ENCODE data around the gene CXCL14. TPM values are rescaled to one million over a fixed set of nuclear protein-coding genes. Genes with fewer than 3 reads are reported as not detected.

CXCL14 gene
- total and polyA plus RNA-seq, 2 donors from 2014 or later, result 104 to 414 TPM

- no peaks in the 10 kb centered on the region for H3K36me3 ChIP-seq (ENCODE audit: control insufficient read depth in 2 of 3, insufficient read depth in 3 of 3, low read length in 3 of 3)
- no peak overlapping the region for H3K27ac ChIP-seq (ENCODE audit: low read depth in 2 of 2, low read length in 2 of 2)
- no peak overlapping the region for H3K9ac ChIP-seq (ENCODE audit: low read length in 3 of 3)
- FAIRE-seq (peak; percentile 52), DNase-seq (peak in 4 of 5 donors; percentile 81 to 86 (median 83))
- H3K4me3 ChIP-seq (ENCODE audit: low read length in 3 of 3), result no peak overlapping the region
- peaks cover 30% of the 10 kb centered on the region for H3K27me3 ChIP-seq (ENCODE audit: control insufficient read depth, insufficient read depth, low read length)
- TF ChIP-seq CTCF (IDR thresholded peaks at IDR 0.05; ENCODE audit: borderline replicate concordance, extremely low read depth, insufficient read depth), result peak; percentile 85
- intact Hi-C loops (cut with DNase I), result loop anchor here (10.0 kb wide), 2 partner anchors 87 to 273 kb away; no protein-coding TSS in a partner anchor
- no peaks in the 10 kb centered on the region for H3K4me1 ChIP-seq (ENCODE audit: control insufficient read depth in 2 of 3, insufficient read depth in 2 of 3, low read depth in 1 of 3, low read length in 3 of 3)
- H3K9me3 ChIP-seq (ENCODE audit: control insufficient read depth in 2 of 3, insufficient read depth in 1 of 3, low read length in 3 of 3), result no peaks in the 10 kb centered on the region
These were observed 27.0 kb downstream of the CXCL14 start for GRCh38 chr5:135551593-135552447.

- no peak for DNase-seq
- no peaks in the 10 kb centered on the region for H3K36me3 ChIP-seq (ENCODE audit: control insufficient read depth in 2 of 3, insufficient read depth in 3 of 3, low read length in 3 of 3)
- H3K27ac ChIP-seq (ENCODE audit: low read depth in 2 of 2, low read length in 2 of 2), result no peak overlapping the region
- peaks cover 52% of the 10 kb centered on the region for H3K27me3 ChIP-seq (ENCODE audit: control insufficient read depth, insufficient read depth, low read length)
- no peak overlapping the region for H3K9ac ChIP-seq (ENCODE audit: low read length in 3 of 3)
- FAIRE-seq, result no peak
- no peaks in the 10 kb centered on the region for H3K9me3 ChIP-seq (ENCODE audit: control insufficient read depth in 2 of 3, insufficient read depth in 1 of 3, low read length in 3 of 3)
- intact Hi-C loops (cut with DNase I), result no loop called here
- no peaks in the 10 kb centered on the region for H3K4me1 ChIP-seq (ENCODE audit: control insufficient read depth in 2 of 3, insufficient read depth in 2 of 3, low read depth in 1 of 3, low read length in 3 of 3)
- no peak for TF ChIP-seq CTCF (IDR thresholded peaks at IDR 0.05; ENCODE audit: borderline replicate concordance, extremely low read depth, insufficient read depth)
- no peak overlapping the region for H3K4me3 ChIP-seq (ENCODE audit: low read length in 3 of 3)
These were observed 29.4 kb downstream of the CXCL14 start for GRCh38 chr5:135549413-135549812.

DNA sequence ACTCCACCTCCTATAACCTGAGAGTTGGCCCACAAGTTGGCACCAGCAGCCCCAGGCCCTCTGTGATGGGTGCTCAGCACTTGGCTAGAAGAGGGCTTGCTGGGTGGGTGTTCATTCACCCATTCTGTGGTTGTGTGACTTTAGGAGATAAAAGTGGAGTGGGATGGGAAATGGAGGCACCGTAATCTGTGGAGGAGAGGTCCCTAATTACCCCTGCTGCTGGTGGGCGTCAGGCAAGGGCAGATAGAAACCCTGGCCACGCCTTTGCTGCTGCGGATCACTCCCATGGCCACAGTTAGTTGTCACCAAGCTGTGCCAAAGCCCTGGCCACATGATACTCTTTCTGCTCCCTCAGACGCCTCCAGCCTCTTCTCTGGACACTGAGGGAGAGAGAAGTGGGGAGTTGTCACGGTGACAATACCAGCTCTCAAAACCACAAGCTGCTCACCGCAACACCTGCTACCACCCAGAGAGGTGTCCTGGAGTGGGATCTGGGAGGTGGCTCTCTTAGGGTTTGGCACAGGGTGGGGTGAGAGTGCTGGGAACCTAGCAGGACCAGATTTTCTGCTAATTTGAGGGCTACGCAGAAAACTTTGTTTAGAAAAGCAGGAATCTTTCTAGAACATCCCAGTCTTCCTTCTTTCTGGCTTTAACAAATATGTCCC is 31.1 kb downstream of the CXCL14 start:
- no peak for DNase-seq
- Histone ChIP-seq H3K36me3 (ENCODE audit: control insufficient read depth in 2 of 3, insufficient read depth in 3 of 3, low read length in 3 of 3) (no peaks in the 10 kb centered on the region), H3K27me3 (ENCODE audit: control insufficient read depth, insufficient read depth, low read length) (peaks cover 66% of the 10 kb centered on the region), H3K9me3 (ENCODE audit: control insufficient read depth in 2 of 3, insufficient read depth in 1 of 3, low read length in 3 of 3) (no peaks in the 10 kb centered on the region), H3K4me3 (ENCODE audit: low read length in 3 of 3) (no peak overlapping the region), H3K9ac (ENCODE audit: low read length in 3 of 3) (no peak overlapping the region), H3K27ac (ENCODE audit: low read depth in 2 of 2, low read length in 2 of 2) (no peak overlapping the region), H3K4me1 (ENCODE audit: control insufficient read depth in 2 of 3, insufficient read depth in 2 of 3, low read depth in 1 of 3, low read length in 3 of 3) (peaks cover 0 to 3% (median 0%) of the 10 kb centered on the region in 3 donors)
- no peak for TF ChIP-seq CTCF (IDR thresholded peaks at IDR 0.05; ENCODE audit: borderline replicate concordance, extremely low read depth, insufficient read depth)
- FAIRE-seq, result no peak
- intact Hi-C loops (cut with DNase I), result no loop called here
